ENCODE measurements around the gene NPAS3.

- no peak for TF ChIP-seq CTCF (IDR thresholded peaks at IDR 0.05)
- TF ChIP-seq POLR2A (IDR thresholded peaks at IDR 0.05) = no peak
These were observed 517.1 kb downstream of the NPAS3 start for GRCh38 chr14:33455654-33456345.
